Measurements from ENCODE around the gene CHIA. TPM values are rescaled to one million over a fixed set of nuclear protein-coding genes. Genes with fewer than 3 reads are reported as not detected.

The CHIA gene
- total and polyA plus RNA-seq, 2 of the 8 experiments (the other 6 are each of a cell fraction or from before 2014, with no cell fraction given), result not detected

DNA sequence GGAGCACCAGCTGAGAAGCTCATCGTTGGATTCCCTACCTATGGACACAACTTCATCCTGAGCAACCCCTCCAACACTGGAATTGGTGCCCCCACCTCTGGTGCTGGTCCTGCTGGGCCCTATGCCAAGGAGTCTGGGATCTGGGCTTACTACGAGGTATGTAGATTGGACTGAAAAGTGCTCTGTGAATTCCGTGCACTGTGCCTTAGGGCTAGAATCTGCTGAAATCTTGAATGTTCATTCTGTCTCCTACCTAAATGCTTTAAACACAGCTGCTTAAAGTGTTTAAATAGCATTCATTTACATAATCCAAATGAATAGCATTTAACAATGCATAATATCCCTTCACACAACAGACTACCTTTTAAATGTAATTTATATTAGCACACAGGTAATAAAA is 27.9 kb downstream of the CHIA start:
- ChIA-PET CTCF (ENCODE audit: partially characterized antibody) (no interaction called here), POLR2A (ENCODE audit: partially characterized antibody) (no interaction called here)
- Histone ChIP-seq H4K8ac (ENCODE audit: extremely low read depth, insufficient read depth, low read length) (no peak overlapping the region), H3K23ac (ENCODE audit: insufficient read length) (no peak overlapping the region), H3K18ac (ENCODE audit: extremely low read depth, low read length) (no peak overlapping the region), H4K5ac (ENCODE audit: insufficient read length, low read depth, low read length) (no peak overlapping the region), H2BK5ac (ENCODE audit: low read depth, low read length) (no peak overlapping the region), H2AFZ (ENCODE audit: low read length) (no peak overlapping the region), H2BK12ac (ENCODE audit: low read depth, low read length) (no peak overlapping the region), H2BK20ac (ENCODE audit: low read length) (no peak overlapping the region), H3K14ac (ENCODE audit: insufficient read length) (no peak overlapping the region), H3K23me2 (ENCODE audit: low read depth, low read length) (no peaks in the 10 kb centered on the region; the same call in 1 of the 2 replicates), H3K4me1 (replicated peaks in 1 of 4; ENCODE audit: control insufficient read depth in 3 of 4, insufficient read depth in 4 of 4, low read length in 3 of 4) (no peaks in the 10 kb centered on the region), H3K4me2 (ENCODE audit: insufficient read depth in 1 of 2, low read depth in 2 of 2, low read length in 2 of 2) (no peak overlapping the region), H3K79me1 (ENCODE audit: low read depth, low read length) (no peaks in the 10 kb centered on the region), H3K36me3 (ENCODE audit: control insufficient read depth in 2 of 4, insufficient read depth in 4 of 4, low read length in 3 of 4) (no peaks in the 10 kb centered on the region), H2AK5ac (ENCODE audit: low read depth, low read length) (no peak overlapping the region), H3K27ac (ENCODE audit: low read depth, low read length) (no peak overlapping the region), H2BK120ac (replicated peaks; ENCODE audit: low read depth, low read length) (no peak overlapping the region), H2BK15ac (ENCODE audit: low read length) (no peak overlapping the region), H3K9ac (replicated peaks in 1 of 4; ENCODE audit: extremely low read depth in 1 of 4, low read depth in 3 of 4, low read length in 3 of 4) (no peak overlapping the region), H4K91ac (replicated peaks; ENCODE audit: insufficient read length, low read length) (no peak overlapping the region), H3K4me3 (ENCODE audit: extremely low read depth in 1 of 4, insufficient read depth in 2 of 4, low read depth in 3 of 4, low read length in 4 of 4) (no peak overlapping the region), H4K20me1 (replicated peaks in 1 of 2; ENCODE audit: control insufficient read depth in 1 of 2, insufficient read depth in 2 of 2, low read length in 2 of 2) (no peaks in the 10 kb centered on the region), H3K56ac (replicated peaks; ENCODE audit: insufficient read length, low read depth, low read length) (no peak overlapping the region), H3K27me3 (replicated peaks in 1 of 4; ENCODE audit: control insufficient read depth in 3 of 4, extremely low read depth in 1 of 4, insufficient read depth in 3 of 4, low read length in 3 of 4) (no peaks in the 10 kb centered on the region), H3K9me3 (ENCODE audit: insufficient read depth in 2 of 2, low read depth in 1 of 2, low read length in 1 of 2) (no peaks in the 10 kb centered on the region), H3K4ac (replicated peaks; ENCODE audit: insufficient read length, low read depth, low read length) (no peak overlapping the region), H3K79me2 (ENCODE audit: control insufficient read depth in 1 of 2, insufficient read depth in 2 of 2, low read length in 2 of 2) (no peaks in the 10 kb centered on the region)
- WGBS, 2 experiments (ENCODE audit: extremely low coverage in 1 of 2, insufficient coverage in 1 of 2, insufficient read length in 1 of 2, insufficient replicate concordance in 2 of 2, low coverage in 1 of 2, low lambda C conversion rate in 2 of 2, missing lambda C conversion rate in 1 of 2), result 80% methylated on average over 3 of the region's 3 CpGs; no CpG with 5 or more reads in 1 of the 2 experiments
- DNase-seq (ENCODE audit: low read depth in 1 of 2, low spot score in 2 of 2) (no peak), FAIRE-seq (no peak)
- TF ChIP-seq NANOG (IDR thresholded peaks at IDR 0.05; ENCODE audit: insufficient read depth, low read depth, low read length, poor library complexity, severe bottlenecking) (no peak), CEBPB (IDR thresholded peaks at IDR 0.05; ENCODE audit: low read depth, low read length) (no peak), EZH2 (IDR thresholded peaks at IDR 0.05; ENCODE audit: low read depth, low read length, severe bottlenecking) (no peak), BCL11A (IDR thresholded peaks at IDR 0.05; ENCODE audit: low read depth in 2 of 2, low read length in 2 of 2) (no peak), ZNF274 (IDR thresholded peaks at IDR 0.05; ENCODE audit: borderline replicate concordance, extremely low read depth, low read length) (no peak), RXRA (IDR thresholded peaks at IDR 0.05; ENCODE audit: insufficient read depth, low read depth, low read length) (no peak)
